Middle frontal gyrus (tissue), 1 donor: ENCODE measurements around the gene UBTD2.
"Not testable (repeated sequence)": the region's sequence is repeated elsewhere in the genome, so short reads cannot be mapped to it uniquely, and the experiment has no call there.

ENCODE experiments used
- DNase-seq: peaks from one replicate; pipeline ENCODE4 v3.0.0-alpha.2; 2015; ENCODE audit warnings: low spot score; ENCODE audit errors: extremely low spot score

UBTD2 gene

GRCh38 chr5:172251419-172251818 lies 32.1 kb downstream of the UBTD2 start:
- no peak for DNase-seq

- DNase-seq: no peak
These were observed 34.9 kb downstream of the UBTD2 start for GRCh38 chr5:172248637-172249036.

- no peak for DNase-seq
These were observed 37.9 kb downstream of the UBTD2 start for GRCh38 chr5:172245703-172246125.

GRCh38 chr5:172245046-172245445 lies 38.5 kb downstream of the UBTD2 start:
- no peak for DNase-seq

GRCh38 chr5:172243302-172243701 lies 40.3 kb downstream of the UBTD2 start:
- no peak for DNase-seq

GRCh38 chr5:172238334-172238733 lies 45.2 kb downstream of the UBTD2 start:
- DNase-seq: no peak

- no peak for DNase-seq
These were observed 47.5 kb downstream of the UBTD2 start for GRCh38 chr5:172235827-172236736.

- no peak for DNase-seq
These were observed 48.3 kb downstream of the UBTD2 start for GRCh38 chr5:172235132-172235780.

GRCh38 chr5:172234031-172234430 lies 49.5 kb downstream of the UBTD2 start:
- DNase-seq: no peak

- DNase-seq: no peak
These were observed 53.7 kb downstream of the UBTD2 start for GRCh38 chr5:172229904-172230303.

GRCh38 chr5:172224996-172225395 lies 58.6 kb downstream of the UBTD2 start:
- no peak for DNase-seq

- no peak for DNase-seq
These were observed 59.4 kb downstream of the UBTD2 start for GRCh38 chr5:172223901-172224873.

GRCh38 chr5:172219296-172219695 lies 64.3 kb downstream of the UBTD2 start:
- no peak for DNase-seq

GRCh38 chr5:172216345-172216744 lies 67.2 kb downstream of the UBTD2 start:
- no peak for DNase-seq

GRCh38 chr5:172213126-172213525 lies 70.4 kb downstream of the UBTD2 start:
- DNase-seq: no peak

GRCh38 chr5:172211676-172212075 lies 71.9 kb downstream of the UBTD2 start:
- DNase-seq: no peak

GRCh38 chr5:172209714-172210113 lies 73.8 kb downstream of the UBTD2 start:
- DNase-seq: no peak

GRCh38 chr5:172207511-172207910 lies 76.1 kb downstream of the UBTD2 start:
- no peak for DNase-seq

- not testable (repeated sequence) for DNase-seq
These were observed 77.6 kb downstream of the UBTD2 start for GRCh38 chr5:172205984-172206383.

GRCh38 chr5:172200476-172200875 lies 83.1 kb downstream of the UBTD2 start:
- no peak for DNase-seq

- no peak for DNase-seq
These were observed 84.1 kb downstream of the UBTD2 start for GRCh38 chr5:172199446-172199845.
